Tongue (tissue), 2 donors: ENCODE measurements around the gene ZNF780A. TPM values are rescaled to one million over a fixed set of nuclear protein-coding genes. Genes with fewer than 3 reads are reported as not detected.
"Not testable (repeated sequence)": the region's sequence is repeated elsewhere in the genome, so short reads cannot be mapped to it uniquely, and the experiment has no call there.

Experiments used
- DNase-seq: peaks from one replicate; pipeline ENCODE4 v3.0.0-alpha.2; 2015
- total RNA-seq: library from RNA; depleted of rRNA; stranded (reverse); fragments of >200 nt; gene quantifications from one replicate; pipeline ENCODE4 v1.2.3, GENCODE V29; 2014

The ZNF780A gene
- 32.2 TPM for total RNA-seq

DNA sequence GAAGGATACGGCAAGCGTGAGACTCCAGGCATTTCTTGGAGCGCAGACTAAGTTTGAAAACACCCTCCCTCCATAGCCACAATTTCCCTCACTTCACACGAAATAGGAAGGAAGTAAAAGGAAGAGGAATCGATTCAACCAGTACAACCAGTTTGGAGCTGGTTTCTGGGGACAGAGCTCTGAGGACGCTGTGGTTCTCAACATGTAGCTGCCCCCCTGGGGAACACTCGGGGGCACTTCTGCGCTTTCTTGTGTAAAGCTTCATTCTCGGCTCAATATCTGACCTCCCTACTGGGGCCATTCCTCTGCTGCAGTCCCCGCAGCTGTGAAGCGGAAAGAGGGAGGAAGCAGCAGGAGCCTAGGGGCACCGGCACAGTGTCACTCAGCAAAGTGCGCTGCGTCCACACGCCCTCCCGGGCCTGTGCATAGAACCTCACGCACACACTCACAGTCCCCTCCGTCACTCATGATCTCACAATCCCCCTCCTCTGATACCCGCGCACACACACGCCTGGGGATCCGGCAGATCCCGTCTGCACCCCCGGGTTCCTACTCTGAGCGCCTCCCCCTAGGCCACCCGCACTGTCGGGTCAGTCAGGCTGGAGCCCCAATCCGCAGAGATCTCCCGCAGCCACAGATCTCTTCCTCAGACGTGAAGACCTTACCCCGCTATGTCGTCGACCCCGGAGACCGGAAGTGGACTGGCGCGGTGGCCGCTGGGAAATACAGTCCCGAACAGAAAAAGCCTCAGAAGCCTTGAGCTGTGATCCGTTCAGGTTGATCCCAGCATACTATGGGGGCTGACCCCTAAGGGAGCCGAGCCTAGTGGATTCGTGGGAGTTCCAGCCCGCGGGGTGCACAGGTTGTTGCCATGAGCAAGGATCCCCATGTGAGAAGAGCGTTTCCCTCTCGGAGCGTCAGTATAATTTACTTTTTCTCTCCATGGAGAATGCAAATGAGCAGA lies at the start of gene ZNF780A:
Gene ZNF780A (minus strand): TSS at position 703 of the 964 bp plus-strand sequence. CDS start 6,190 bp downstream, outside the sequence.
- peak; percentile 87 for DNase-seq

DNA sequence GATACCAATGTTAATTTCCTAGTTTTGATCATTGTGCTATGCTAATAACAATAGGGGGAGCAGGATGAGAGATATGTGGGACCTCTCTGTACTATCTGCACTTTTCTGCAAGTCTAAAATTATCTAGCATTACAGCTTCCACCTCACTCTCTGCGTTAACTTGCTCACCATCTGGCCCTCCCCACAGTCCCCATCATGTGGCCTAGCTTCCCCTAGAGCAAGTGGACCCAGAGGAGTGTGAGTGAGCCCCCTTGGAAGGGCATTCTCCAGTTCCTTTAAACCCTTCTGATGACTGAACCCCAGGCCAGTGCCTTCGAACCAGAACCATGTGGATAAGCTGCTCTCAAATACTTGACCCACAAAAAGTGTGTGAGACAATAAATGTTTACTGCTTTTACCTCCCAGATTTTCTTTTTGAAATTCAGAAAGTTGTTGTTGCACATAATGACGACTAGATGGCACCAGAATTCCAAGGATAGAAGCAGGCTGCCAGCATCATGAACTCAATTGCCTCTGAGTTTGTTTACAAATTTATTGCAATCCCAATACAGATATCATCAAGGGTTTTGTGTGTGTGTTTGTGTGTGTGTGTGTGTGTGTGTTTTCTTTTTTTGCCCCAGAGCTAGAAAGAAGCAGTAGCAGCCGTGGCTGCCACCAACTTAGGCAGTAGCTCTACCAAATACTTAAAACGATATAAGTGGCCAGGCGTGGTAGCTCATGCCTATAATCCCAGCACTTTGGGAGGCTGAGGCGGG lies 49.0 kb upstream of the ZNF780A start:
- DNase-seq = peak; percentile 63

DNA sequence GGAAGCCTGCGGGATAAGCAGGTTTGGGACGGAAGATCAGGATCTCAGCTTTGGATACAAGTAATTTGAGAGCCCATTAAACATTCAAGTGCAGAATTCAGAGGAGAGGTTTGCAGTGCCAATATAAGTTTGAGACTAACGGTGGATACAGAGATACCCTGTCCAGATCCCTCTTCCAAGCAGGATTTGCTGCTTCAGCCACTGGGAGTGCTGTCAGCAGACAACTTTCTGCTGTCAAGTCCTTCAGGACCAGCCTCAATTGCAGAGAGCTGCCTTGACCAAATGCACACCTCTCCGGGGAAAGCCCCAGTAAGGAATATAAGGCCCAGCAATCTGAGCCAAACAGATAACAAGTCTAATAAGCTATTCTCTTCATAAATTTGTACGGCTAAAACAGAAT lies 46.1 kb upstream of the ZNF780A start:
- DNase-seq = no peak

DNA sequence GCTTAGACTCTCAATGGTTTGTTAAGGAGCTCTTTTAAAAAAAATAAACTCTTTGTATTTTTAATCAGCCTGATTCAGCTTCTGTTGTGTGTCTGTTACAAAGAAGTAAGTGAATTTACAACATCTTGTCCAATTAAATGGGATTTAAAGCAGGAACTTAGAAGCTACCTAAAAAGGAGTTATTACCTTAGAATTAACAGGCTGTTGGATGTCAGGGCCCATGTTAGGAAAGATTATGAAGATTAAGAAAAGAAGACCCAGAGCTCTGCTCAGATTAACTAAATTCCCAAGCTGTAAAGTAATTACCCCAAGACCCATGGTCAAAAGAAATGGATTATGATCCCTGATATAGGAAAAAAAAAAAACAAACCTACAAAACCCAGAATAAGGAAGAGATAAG lies 44.1 kb upstream of the ZNF780A start:
- DNase-seq = no peak

GRCh38 chr19:40133491-40133890 lies 42.7 kb upstream of the ZNF780A start:
- no peak for DNase-seq

DNA sequence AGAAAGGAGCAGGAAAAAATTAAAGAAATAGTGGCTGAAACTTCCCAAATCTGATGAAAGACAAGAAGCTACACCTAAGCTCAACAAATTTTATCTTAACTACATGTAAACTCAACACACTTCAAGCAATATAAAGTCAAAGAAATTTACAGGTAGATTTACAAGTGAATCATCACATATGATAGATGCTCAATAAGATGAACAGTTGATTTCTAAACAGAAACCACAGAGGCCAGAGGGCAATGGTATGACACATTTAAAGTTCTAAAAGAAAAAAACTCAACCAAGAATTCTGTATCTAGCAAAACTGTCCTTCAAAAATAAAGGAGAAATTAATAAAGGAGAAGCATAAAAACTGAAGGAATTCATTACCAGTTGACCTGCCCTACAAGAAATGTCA lies 39.3 kb upstream of the ZNF780A start:
- DNase-seq = no peak

DNA sequence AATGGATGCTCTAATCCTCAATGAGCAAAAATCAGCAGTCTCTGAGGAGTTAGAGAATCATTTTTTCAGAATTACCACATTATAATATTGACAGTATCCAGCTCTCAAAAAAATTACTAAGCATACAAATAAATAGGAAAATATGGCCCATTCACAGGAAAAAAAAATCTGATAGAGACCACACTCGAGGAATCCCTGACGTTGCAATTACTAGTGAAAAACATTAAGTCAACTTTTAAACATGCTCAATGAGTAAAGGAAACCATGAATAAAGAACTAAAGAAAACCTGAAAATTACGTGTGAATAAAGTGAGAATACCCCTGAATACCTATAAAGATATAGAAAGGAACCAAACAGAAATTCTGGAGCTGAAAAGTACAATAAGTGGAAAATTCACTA lies 38.7 kb upstream of the ZNF780A start:
- DNase-seq = no peak

GRCh38 chr19:40128991-40129390 lies 38.2 kb upstream of the ZNF780A start:
- no peak for DNase-seq

DNA sequence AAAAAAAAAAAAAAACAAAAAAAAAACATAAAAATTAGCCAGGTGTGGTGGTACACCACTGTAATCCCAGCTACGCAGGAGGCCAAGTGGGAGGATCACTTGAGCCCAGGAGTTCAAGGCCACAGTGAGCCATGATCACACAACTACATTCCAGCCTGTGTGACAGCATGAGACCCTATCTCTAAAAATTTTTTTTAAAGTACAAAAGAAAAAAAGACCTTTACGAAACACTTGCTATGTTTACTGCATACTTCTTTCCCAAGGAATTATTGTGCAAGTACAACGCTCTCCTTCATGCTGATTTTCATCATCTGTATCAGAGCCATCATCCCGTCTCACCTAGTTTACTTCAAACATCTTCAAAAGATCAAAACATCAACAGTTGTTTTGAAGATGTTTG lies 28.6 kb upstream of the ZNF780A start:
- no peak for DNase-seq

DNA sequence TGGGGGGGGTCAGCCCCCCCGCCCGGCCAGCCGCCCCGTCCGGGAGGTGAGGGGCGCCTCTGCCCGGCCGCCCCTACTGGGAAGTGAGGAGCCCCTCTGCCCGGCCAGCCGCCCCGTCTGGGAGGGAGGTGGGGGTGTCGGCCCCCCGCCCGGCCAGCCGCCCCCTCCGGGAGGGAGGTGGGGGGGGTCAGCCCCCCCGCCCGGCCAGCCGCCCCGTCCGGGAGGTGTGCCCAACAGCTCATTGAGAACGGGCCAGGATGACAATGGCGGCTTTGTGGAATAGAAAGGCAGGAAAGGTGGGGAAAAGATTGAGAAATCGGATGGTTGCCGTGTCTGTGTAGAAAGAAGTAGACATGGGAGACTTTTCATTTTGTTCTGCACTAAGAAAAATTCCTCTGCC lies 27.9 kb upstream of the ZNF780A start:
- not testable (repeated sequence) for DNase-seq

GRCh38 chr19:40116075-40116474 lies 25.3 kb upstream of the ZNF780A start:
- DNase-seq = no peak

DNA sequence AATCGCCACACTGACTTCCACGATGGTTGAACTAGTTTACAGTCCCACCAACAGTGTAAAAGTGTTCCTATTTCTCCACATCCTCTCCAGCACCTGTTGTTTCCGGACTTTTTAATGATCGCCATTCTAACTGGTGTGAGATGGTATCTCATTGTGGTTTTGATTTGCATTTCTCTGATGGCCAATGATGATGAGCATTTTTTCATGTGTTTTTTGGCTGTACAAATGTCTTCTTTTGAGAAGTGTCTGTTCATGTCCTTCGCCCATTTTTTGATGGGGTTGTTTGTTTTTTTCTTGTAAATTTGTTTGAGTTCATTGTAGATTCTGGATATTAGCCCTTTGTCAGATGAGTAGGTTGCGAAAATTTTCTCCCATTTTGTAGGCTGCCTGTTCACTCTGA lies 23.4 kb upstream of the ZNF780A start:
- not testable (repeated sequence) for DNase-seq

- not testable (repeated sequence) for DNase-seq
Measured at GRCh38 chr19:40112271-40112670, 21.5 kb upstream of the ZNF780A start.

GRCh38 chr19:40110570-40110969 lies 19.8 kb upstream of the ZNF780A start:
- no peak for DNase-seq

DNA sequence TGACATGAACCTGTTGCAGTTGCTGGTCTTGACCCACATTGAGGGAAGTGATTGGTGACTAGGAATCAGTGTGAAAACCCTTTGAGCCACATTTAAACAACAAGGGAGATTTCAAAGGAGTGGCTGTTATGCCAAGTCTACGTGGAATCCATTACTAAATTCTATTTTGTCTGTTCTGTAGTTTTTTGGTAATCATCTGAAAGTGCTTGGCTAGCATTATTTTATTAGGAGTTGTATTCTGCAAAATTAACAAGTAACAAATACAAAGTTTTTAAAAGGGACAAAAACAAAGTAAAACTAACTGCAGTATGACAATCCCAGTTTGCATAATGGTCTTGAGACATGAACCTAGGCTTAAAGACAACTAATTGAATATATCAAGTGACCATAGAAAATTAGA lies 14.0 kb upstream of the ZNF780A start:
- no peak for DNase-seq

GRCh38 chr19:40103600-40103999 lies 12.9 kb upstream of the ZNF780A start:
- no peak for DNase-seq

DNA sequence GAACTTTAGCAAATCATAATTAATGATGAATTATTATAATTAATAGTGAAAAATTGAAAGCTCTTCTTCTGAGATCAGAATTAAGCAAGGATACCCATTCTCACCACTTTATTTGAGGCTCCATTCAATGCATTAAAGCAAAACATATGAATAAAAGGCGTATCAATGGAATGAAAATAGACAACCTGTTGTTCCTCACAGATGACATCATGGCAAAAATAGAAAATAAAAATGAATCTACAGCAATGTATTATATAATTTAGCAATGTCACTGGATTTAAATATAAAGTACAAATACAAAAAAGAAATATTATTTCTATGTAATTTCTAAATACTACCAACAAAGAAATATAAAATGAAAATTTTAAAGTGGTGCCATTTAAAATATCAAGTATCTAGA lies 11.1 kb upstream of the ZNF780A start:
- no peak for DNase-seq

GRCh38 chr19:40093416-40093815 lies 2.7 kb upstream of the ZNF780A start:
- no peak for DNase-seq

GRCh38 chr19:40091205-40092129 lies 724 bp upstream of the ZNF780A start:
- no peak for DNase-seq

- DNase-seq = peak; percentile 1
Measured at GRCh38 chr19:40089462-40089861, 1.3 kb downstream of the ZNF780A start.

DNA sequence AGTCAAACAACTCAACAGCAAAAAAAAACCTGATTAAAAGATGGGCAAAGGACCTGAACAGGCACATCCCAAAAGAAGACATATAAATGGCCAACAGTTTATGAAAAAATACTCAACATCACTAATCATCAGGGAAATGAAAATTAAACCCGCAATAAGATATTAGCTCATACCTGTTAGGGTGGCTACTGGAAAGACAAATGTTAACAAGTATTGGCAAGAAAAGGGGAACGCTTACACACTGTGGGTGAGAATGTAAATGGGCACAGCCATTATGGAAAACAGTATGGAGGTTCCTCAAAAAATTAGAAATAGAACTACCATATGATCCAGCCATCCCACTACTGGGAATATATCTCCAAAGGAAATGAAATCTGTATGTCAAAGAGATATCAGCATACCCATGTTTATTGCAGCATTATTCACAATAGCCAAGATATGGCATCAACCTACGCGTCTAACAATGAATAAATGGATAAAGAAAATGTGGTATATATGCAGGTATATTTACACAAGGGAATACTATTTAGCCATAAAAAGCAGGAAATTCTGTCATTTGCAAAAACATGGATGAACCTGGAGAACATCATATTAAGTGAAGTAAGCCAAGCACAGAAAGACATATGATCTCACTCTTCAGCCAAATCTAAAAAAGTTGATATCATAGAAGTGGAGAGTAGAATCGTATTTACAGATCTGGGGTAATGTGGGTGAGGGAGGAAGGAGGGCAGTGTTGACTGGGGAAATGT lies 2.3 kb downstream of the ZNF780A start:
- no peak for DNase-seq
